CD14-positive monocyte (primary cell): Measurements from ENCODE around the gene DLGAP1. TPM values are rescaled to one million over a fixed set of nuclear protein-coding genes. Genes with fewer than 3 reads are reported as not detected.

Experiments
- DNase-seq, 3 donors: peaks; one replicate each; pipeline ENCODE4 v3.0.0-alpha.2; 2011 to 2022
- H2AFZ ChIP-seq: 2 replicates; pipeline ENCODE4 v1.6.0; 2012; ENCODE audit warnings: mild to moderate bottlenecking, low read depth, low read length, inconsistent platforms; ENCODE audit not compliant: insufficient read depth, poor library complexity, severe bottlenecking
- H3K27ac ChIP-seq, 2 donors: 1 replicate in 1 of 2; 2 replicates in 1 of 2; pipeline ENCODE4 v1.5.1; 2012 to 2013; ENCODE audit warnings: low read length in 2 of 2, control low read depth in 1 of 2, inconsistent platforms in 1 of 2, low read depth in 1 of 2, mild to moderate bottlenecking in 1 of 2
- H3K27me3 ChIP-seq, 2 donors: one replicate each; pipeline versions ENCODE4 v1.6.0 to v1.6.1; 2011 to 2013; ENCODE audit warnings: low read length in 2 of 2; ENCODE audit not compliant: control insufficient read depth in 2 of 2, insufficient read depth in 2 of 2
- H3K36me3 ChIP-seq, 2 donors: replicated peaks in 1 of 2; 1 replicate in 1 of 2; 2 replicates in 1 of 2; pipeline versions ENCODE4 v1.5.1 to v1.6.1; 2012 to 2013; ENCODE audit warnings: low read length in 2 of 2, control low read depth in 1 of 2, inconsistent platforms in 1 of 2, mild to moderate bottlenecking in 1 of 2; ENCODE audit not compliant: insufficient read depth in 2 of 2, control insufficient read depth in 1 of 2
- H3K4me1 ChIP-seq, 2 donors: 1 replicate in 1 of 2; 2 replicates in 1 of 2; pipeline versions ENCODE4 v1.5.1 to v1.6.1; 2012 to 2013; ENCODE audit warnings: low read length in 2 of 2, control low read depth in 1 of 2, inconsistent platforms in 1 of 2, mild to moderate bottlenecking in 1 of 2, moderate library complexity in 1 of 2; ENCODE audit not compliant: insufficient read depth in 2 of 2, control insufficient read depth in 1 of 2
- H3K4me2 ChIP-seq: replicated peaks from 2 replicates; pipeline ENCODE3; 2012; ENCODE audit warnings: low read length, moderate library complexity, mild to moderate bottlenecking; ENCODE audit not compliant: poor library complexity, severe bottlenecking; ENCODE audit errors: extremely low read depth
- H3K4me3 ChIP-seq, 3 experiments: fragments of 200-600 bp in 1 of 3; sonication (generic) in 1 of 3; replicated peaks in 1 of 3; 1 replicate in 2 of 3; 2 replicates in 1 of 3; pipeline ENCODE4 v1.5.1; 2011 to 2013; ENCODE audit warnings: low read length in 3 of 3, mild to moderate bottlenecking in 3 of 3, control low read depth in 2 of 3, low read depth in 2 of 3, inconsistent platforms in 1 of 3, moderate library complexity in 1 of 3
- H3K79me2 ChIP-seq: 2 replicates; pipeline ENCODE4 v1.6.0; 2012; ENCODE audit warnings: mild to moderate bottlenecking, control low read depth, inconsistent platforms, low read length, moderate library complexity; ENCODE audit not compliant: insufficient read depth
- H3K9ac ChIP-seq: 2 replicates; pipeline ENCODE4 v1.6.0; 2017; ENCODE audit warnings: low read length, mild to moderate bottlenecking; ENCODE audit not compliant: insufficient read depth, poor library complexity, severe bottlenecking
- H3K9me3 ChIP-seq, 2 donors: replicated peaks in 1 of 2; 1 replicate in 1 of 2; 2 replicates in 1 of 2; pipeline versions ENCODE4 v1.5.1 to v1.6.1; 2012 to 2013; ENCODE audit warnings: low read length in 2 of 2, control low read depth in 1 of 2; ENCODE audit not compliant: control insufficient read depth in 1 of 2, insufficient read depth in 1 of 2
- H4K20me1 ChIP-seq: 2 replicates; pipeline ENCODE4 v1.6.0; 2012; ENCODE audit warnings: mild to moderate bottlenecking, low read length, control low read depth, moderate library complexity; ENCODE audit not compliant: insufficient read depth
- H3K27ac Mint-ChIP-seq, 7 donors: one replicate each; pipeline ENCODE4 v1.8.0; 2020; ENCODE audit warnings: mild to moderate bottlenecking in 7 of 7, mixed read lengths in 7 of 7, moderate library complexity in 6 of 7, inconsistent platforms in 2 of 7
- H3K27me3 Mint-ChIP-seq, 3 donors: one replicate each; pipeline ENCODE4 v1.8.0; 2021 to 2022; ENCODE audit warnings: low read depth in 3 of 3, mild to moderate bottlenecking in 3 of 3, mixed read lengths in 3 of 3, moderate library complexity in 3 of 3, inconsistent platforms in 1 of 3
- H3K36me3 Mint-ChIP-seq, 2 donors: one replicate each; pipeline ENCODE4 v1.8.0; 2020; ENCODE audit warnings: mixed read lengths in 2 of 2, inconsistent platforms in 1 of 2, mild to moderate bottlenecking in 1 of 2
- H3K4me1 Mint-ChIP-seq: one replicate; pipeline ENCODE4 v1.8.0; 2020; ENCODE audit warnings: mild to moderate bottlenecking, mixed read lengths
- H3K4me3 Mint-ChIP-seq, 2 donors: one replicate each; pipeline ENCODE4 v1.8.0; 2020; ENCODE audit warnings: mild to moderate bottlenecking in 2 of 2, mixed read lengths in 2 of 2, moderate library complexity in 1 of 2
- H3K9me3 Mint-ChIP-seq, 7 donors: one replicate each; pipeline ENCODE4 v1.8.0; 2020 to 2022; ENCODE audit warnings: mixed read lengths in 7 of 7, mild to moderate bottlenecking in 6 of 7, moderate library complexity in 6 of 7, inconsistent platforms in 2 of 7
- CTCF ChIP-seq: fragments of 200-600 bp; IDR thresholded peaks from one replicate; pipeline ENCODE4 v1.8.0; 2022; ENCODE audit warnings: antibody characterized with exemption, mild to moderate bottlenecking
- WGBS: methylation state at CpG from one replicate; pipeline ENCODE4 v1.1.5; 2013; ENCODE audit warnings: missing lambda C conversion rate; ENCODE audit not compliant: insufficient coverage; 5-methylcytosine and 5-hydroxymethylcytosine counted together
- intact Hi-C, 2 donors: fragments of 100-400 bp; cut with micrococcal nuclease; formaldehyde crosslinking; loops; one replicate each; pipeline versions ENCODE4 v1.15.0 to v1.15.1; 2023
- polyA plus RNA-seq, 3 donors: library from polyadenylated mRNA; depleted of rRNA in 1 of 3; unstranded in 2 of 3; stranded (reverse) in 1 of 3; fragments of 300-500 nt in 2 of 3; fragments of >200 nt in 1 of 3; fragmentation: Illumina TruSeq in 2 of 3; gene quantifications; 1 replicate in 2 of 3; 2 replicates in 1 of 3; pipeline ENCODE4 v1.2.3, GENCODE V29; 2012 to 2021

DLGAP1 gene
- polyA plus RNA-seq, 3 donors, result 0.09 to 0.42 TPM; not detected in 1

GRCh38 chr18:3546106-3546505, 909.0 kb downstream of the DLGAP1 start:
- Histone ChIP-seq H3K9ac (no peak overlapping the region), H3K27me3 (no peaks in the 10 kb centered on the region), H3K4me2 (no peak overlapping the region), H2AFZ (no peak overlapping the region), H3K36me3 (no peaks in the 10 kb centered on the region), H3K79me2 (no peaks in the 10 kb centered on the region), H4K20me1 (no peaks in the 10 kb centered on the region), H3K27ac (no peak overlapping the region), H3K4me3 (no peak overlapping the region), H3K4me1 (no peaks in the 10 kb centered on the region), H3K9me3 (no peaks in the 10 kb centered on the region)
- Mint-ChIP-seq H3K27ac (no peak overlapping the region), H3K9me3 (peaks cover 0 to 8% (median 2%) of the 10 kb centered on the region in 7 donors), H3K27me3 (peaks cover 0 to 1% (median 0%) of the 10 kb centered on the region in 3 donors), H3K4me1 (no peaks in the 10 kb centered on the region), H3K4me3 (peak overlapping the region in 1 of 2 donors; percentile 24), H3K36me3 (no peaks in the 10 kb centered on the region)
- intact Hi-C loops, result no loop called here
- DNase-seq, result no peak
- TF ChIP-seq CTCF, result no peak
- WGBS, result 100% methylated on average over 4 of the region's 5 CpGs

DNA sequence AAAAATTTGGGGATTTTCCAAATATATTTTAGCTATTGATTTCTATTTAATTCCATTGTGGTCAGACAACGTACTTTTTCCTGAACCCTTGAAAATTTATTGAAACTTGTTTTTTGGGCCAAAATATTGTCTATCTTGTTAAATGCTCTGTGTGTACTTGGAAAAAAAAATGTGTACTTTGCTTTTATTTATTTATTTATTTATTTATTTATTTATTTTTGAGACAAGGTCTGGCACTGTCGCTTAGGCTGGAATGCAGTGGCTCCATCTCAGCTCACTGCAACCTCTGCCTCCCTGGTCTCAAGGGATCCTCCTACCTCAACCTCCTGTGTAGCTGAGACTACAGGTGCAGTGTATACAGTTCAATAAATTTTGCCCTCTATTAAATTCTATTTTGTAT, 910.6 kb downstream of the DLGAP1 start:
- no CpG with 5 or more reads among the region's 2 CpGs for WGBS
- Histone ChIP-seq H2AFZ (no peak overlapping the region), H3K9ac (no peak overlapping the region), H3K27me3 (no peaks in the 10 kb centered on the region), H4K20me1 (no peaks in the 10 kb centered on the region), H3K4me2 (no peak overlapping the region), H3K36me3 (no peaks in the 10 kb centered on the region), H3K4me1 (no peaks in the 10 kb centered on the region), H3K27ac (no peak overlapping the region), H3K79me2 (no peaks in the 10 kb centered on the region), H3K4me3 (no peak overlapping the region), H3K9me3 (no peaks in the 10 kb centered on the region)
- Mint-ChIP-seq H3K27ac (no peak overlapping the region), H3K9me3 (peaks cover 0 to 8% (median 2%) of the 10 kb centered on the region in 7 donors), H3K4me3 (no peak overlapping the region), H3K36me3 (no peaks in the 10 kb centered on the region), H3K4me1 (no peaks in the 10 kb centered on the region), H3K27me3 (peaks cover 0 to 1% (median 0%) of the 10 kb centered on the region in 3 donors)
- intact Hi-C loops, result no loop called here
- no peak for DNase-seq
- no peak for TF ChIP-seq CTCF
